GM12892 (cell line): ENCODE data around the gene POPDC2.
"Not testable (repeated sequence)": the region's sequence is repeated elsewhere in the genome, so short reads cannot be mapped to it uniquely, and the experiment has no call there.

Experiments used
- POLR2AphosphoS5 ChIP-seq: IDR thresholded peaks from 2 replicates; pipeline ENCODE4 v1.6.1; 2011; ENCODE audit warnings: low read depth, low read length, control low read depth
- TAF1 ChIP-seq: IDR thresholded peaks from 2 replicates; pipeline ENCODE4 v1.6.1; 2011; ENCODE audit warnings: low read depth, mild to moderate bottlenecking, control low read depth, low read length, borderline replicate concordance

DNA sequence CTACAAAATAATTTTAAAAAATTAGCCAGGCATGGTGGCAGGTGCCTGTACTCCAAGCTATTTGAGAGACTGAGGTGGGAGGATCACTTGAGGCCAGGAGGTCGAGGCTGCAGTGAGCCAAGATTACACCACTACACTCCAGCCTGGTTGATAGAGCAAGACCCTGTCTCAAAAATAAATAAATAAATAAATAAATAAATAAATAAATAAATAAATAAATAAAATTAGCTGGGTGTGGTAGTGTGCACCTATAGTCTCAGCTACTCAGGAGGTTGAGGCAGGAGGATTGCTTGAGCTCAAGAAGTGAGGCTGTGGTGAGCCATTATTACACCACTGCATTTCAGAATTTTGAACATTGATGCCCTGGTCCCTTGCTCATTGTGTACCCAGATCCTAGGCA is 65.5 kb downstream of the POPDC2 start:
- not testable (repeated sequence) for TF ChIP-seq POLR2AphosphoS5, TAF1
